ENCODE measurements around the gene HMCN1. TPM values are rescaled to one million over a fixed set of nuclear protein-coding genes. Genes with fewer than 3 reads are reported as not detected.

Gene HMCN1
- total RNA-seq, 1 experiment from 2014 or later, result 0.12 TPM

DNA sequence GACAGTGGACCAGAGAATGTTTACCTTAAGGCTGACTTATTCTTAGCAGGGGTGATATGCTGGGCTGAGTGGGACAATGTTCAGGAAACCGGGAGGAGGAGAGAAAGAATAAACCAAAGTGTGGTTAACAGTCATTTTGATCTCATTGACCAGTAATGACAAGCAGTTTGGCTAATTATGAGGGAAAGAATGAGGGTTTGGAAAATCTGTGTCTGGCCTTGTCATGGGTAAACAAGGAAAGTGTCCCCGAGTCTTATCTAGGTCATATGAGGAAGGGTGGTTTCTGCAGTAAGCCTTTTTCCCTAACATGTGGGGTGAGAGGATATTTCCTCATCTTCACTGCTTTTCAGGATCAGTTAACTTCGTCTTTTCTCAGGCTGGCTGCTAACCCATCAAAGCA lies 485.9 kb downstream of the HMCN1 start:
- Mint-ChIP-seq H3K4me1 (ENCODE audit: insufficient read depth, unreplicated experiment) (no peaks in the 10 kb centered on the region), H3K27ac (ENCODE audit: low read depth, unreplicated experiment) (no peak overlapping the region), H3K9me3 (ENCODE audit: unreplicated experiment) (no peaks in the 10 kb centered on the region), H3K4me3 (ENCODE audit: unreplicated experiment) (no peak overlapping the region), H3K36me3 (ENCODE audit: insufficient read depth, unreplicated experiment) (no peaks in the 10 kb centered on the region), H3K27me3 (ENCODE audit: insufficient read depth, unreplicated experiment) (no peaks in the 10 kb centered on the region)
- TF ChIP-seq, protein P1, sequence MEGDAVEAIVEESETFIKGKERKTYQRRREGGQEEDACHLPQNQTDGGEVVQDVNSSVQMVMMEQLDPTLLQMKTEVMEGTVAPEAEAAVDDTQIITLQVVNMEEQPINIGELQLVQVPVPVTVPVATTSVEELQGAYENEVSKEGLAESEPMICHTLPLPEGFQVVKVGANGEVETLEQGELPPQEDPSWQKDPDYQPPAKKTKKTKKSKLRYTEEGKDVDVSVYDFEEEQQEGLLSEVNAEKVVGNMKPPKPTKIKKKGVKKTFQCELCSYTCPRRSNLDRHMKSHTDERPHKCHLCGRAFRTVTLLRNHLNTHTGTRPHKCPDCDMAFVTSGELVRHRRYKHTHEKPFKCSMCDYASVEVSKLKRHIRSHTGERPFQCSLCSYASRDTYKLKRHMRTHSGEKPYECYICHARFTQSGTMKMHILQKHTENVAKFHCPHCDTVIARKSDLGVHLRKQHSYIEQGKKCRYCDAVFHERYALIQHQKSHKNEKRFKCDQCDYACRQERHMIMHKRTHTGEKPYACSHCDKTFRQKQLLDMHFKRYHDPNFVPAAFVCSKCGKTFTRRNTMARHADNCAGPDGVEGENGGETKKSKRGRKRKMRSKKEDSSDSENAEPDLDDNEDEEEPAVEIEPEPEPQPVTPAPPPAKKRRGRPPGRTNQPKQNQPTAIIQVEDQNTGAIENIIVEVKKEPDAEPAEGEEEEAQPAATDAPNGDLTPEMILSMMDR (IDR thresholded peaks at IDR 0.05; ENCODE audit: unreplicated experiment), result no peak
- POLR2A ChIA-PET, result interaction anchor here (0.7 kb wide), 1 partner anchor 15 kb away, joined by 3 read pairs; no protein-coding TSS in a partner anchor
- no peak for DNase-seq (ENCODE audit: unreplicated experiment)
- intact Hi-C loops (cut with micrococcal nuclease), result no loop called here
- BruUV-seq (replicated peaks), result no TSS peak
- CTCF ChIA-PET, result interaction anchor here (0.6 to 1.6 kb wide), 2 partner anchors 31 to 500 kb away, joined by 3 to 6 read pairs; no protein-coding TSS in a partner anchor

DNA sequence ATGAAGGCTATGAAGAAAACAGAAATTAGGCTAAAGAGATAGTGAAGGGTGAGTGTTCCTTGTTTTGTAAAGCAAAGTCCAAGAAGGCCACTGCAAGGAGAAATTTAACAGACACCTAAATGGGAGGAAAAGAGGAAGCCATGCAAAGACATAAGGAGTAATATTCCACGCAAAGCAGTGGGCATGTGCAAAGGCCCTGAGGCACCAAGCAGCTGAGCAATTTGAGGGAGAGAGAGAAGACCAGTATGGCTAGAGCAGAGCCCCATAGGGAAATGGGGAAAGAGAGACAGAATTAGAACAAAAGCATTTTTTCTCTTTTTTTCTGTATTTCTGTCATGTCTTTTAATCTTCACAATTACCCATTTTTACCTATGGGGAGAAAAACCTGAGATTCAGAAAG lies 486.7 kb downstream of the HMCN1 start:
- no peaks in the 10 kb centered on the region for H3K27me3 Mint-ChIP-seq (ENCODE audit: insufficient read depth, unreplicated experiment)
- BruUV-seq (replicated peaks), result no TSS peak
- CTCF ChIA-PET, result interaction anchor here (0.6 to 0.7 kb wide), 2 partner anchors 10 to 307 kb away, joined by 3 read pairs; no protein-coding TSS in a partner anchor
- TF ChIP-seq, protein P1 (IDR thresholded peaks at IDR 0.05; ENCODE audit: unreplicated experiment), result no peak
- no peak for DNase-seq (ENCODE audit: unreplicated experiment)
- no peaks in the 10 kb centered on the region for H3K9me3 Mint-ChIP-seq (ENCODE audit: unreplicated experiment)
- H3K4me3 Mint-ChIP-seq (ENCODE audit: unreplicated experiment), result no peak overlapping the region
- POLR2A ChIA-PET, result interaction anchor here (0.7 kb wide), 1 partner anchor 299 kb away, joined by 3 read pairs; no protein-coding TSS in a partner anchor
- H3K4me1 Mint-ChIP-seq (ENCODE audit: insufficient read depth, unreplicated experiment), result no peaks in the 10 kb centered on the region
- intact Hi-C loops (cut with micrococcal nuclease), result no loop called here
- H3K27ac Mint-ChIP-seq (ENCODE audit: low read depth, unreplicated experiment), result no peak overlapping the region
- H3K36me3 Mint-ChIP-seq (ENCODE audit: insufficient read depth, unreplicated experiment), result no peaks in the 10 kb centered on the region

DNA sequence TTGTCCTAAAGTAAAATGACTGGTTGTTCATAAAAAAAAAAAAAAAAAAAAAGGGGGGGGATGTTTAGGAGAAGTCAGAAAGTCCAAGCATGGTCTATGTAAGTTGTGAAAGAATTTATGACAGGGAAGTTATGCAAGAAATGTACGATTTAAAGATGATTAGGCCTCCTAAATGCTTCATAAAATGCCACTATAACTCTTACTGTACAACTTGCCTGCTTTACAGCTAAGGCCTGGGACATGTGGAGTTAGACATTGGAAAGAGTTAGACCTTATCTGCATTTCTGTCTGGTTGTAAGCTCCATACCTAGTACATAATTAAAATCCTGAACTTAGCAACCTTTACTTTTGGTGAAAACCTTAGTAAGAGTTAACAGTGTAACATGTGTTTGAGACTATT lies 490.9 kb downstream of the HMCN1 start:
- H3K36me3 Mint-ChIP-seq (ENCODE audit: insufficient read depth, unreplicated experiment), result no peaks in the 10 kb centered on the region

DNA sequence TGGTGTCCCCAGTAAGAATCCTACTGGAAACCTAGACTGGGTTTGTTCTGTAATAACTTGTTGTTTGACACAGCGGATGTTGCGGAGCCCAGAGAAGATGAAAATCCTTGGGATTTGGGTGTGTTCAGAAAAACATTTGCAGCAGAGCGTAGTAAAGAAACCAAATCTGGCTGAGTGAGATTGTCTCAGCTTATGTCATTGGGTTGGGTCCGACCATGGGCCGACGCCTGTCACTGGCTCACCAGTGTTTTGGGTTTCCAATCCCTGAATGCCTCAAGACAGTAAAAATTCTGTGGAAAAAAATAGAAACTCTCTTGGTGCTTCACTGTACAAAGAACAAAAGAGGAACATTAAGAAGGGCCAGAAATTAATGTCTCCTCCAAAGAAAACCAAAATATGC lies 494.6 kb downstream of the HMCN1 start:
- TF ChIP-seq, protein P1 (IDR thresholded peaks at IDR 0.05; ENCODE audit: unreplicated experiment), result no peak
- H3K4me3 Mint-ChIP-seq (ENCODE audit: unreplicated experiment), result no peak overlapping the region
- intact Hi-C loops (cut with micrococcal nuclease), result no loop called here
- no peak overlapping the region for H3K27ac Mint-ChIP-seq (ENCODE audit: low read depth, unreplicated experiment)
- ChIA-PET CTCF (interaction anchor here (0.6 to 2.6 kb wide), 5 partner anchors 14 to 508 kb away, joined by 3 to 8 read pairs (median 4); no protein-coding TSS in a partner anchor), POLR2A (no interaction called here)
- no peaks in the 10 kb centered on the region for H3K36me3 Mint-ChIP-seq (ENCODE audit: insufficient read depth, unreplicated experiment)
- H3K27me3 Mint-ChIP-seq (ENCODE audit: insufficient read depth, unreplicated experiment), result no peaks in the 10 kb centered on the region
- H3K9me3 Mint-ChIP-seq (ENCODE audit: unreplicated experiment), result no peaks in the 10 kb centered on the region
- no peaks in the 10 kb centered on the region for H3K4me1 Mint-ChIP-seq (ENCODE audit: insufficient read depth, unreplicated experiment)
- BruUV-seq (replicated peaks), result no TSS peak
- no peak for DNase-seq (ENCODE audit: unreplicated experiment)

More for the DNA sequence above, 490.9 kb downstream of the HMCN1 start:
- H3K4me3 Mint-ChIP-seq (ENCODE audit: unreplicated experiment), result no peak overlapping the region
- ChIA-PET CTCF (interaction anchor here (0.6 to 0.7 kb wide), 4 partner anchors 10 to 491 kb away, joined by 3 to 5 read pairs (median 4); partner anchors contain the start of gene HMCN1), POLR2A (no interaction called here)
- H3K27me3 Mint-ChIP-seq (ENCODE audit: insufficient read depth, unreplicated experiment), result no peaks in the 10 kb centered on the region
- TF ChIP-seq, protein P1 (IDR thresholded peaks at IDR 0.05; ENCODE audit: unreplicated experiment), result no peak
- intact Hi-C loops (cut with micrococcal nuclease), result no loop called here
- H3K27ac Mint-ChIP-seq (ENCODE audit: low read depth, unreplicated experiment), result no peak overlapping the region
- H3K4me1 Mint-ChIP-seq (ENCODE audit: insufficient read depth, unreplicated experiment), result no peaks in the 10 kb centered on the region
- BruUV-seq (replicated peaks), result no TSS peak
- DNase-seq (ENCODE audit: unreplicated experiment), result no peak
- H3K9me3 Mint-ChIP-seq (ENCODE audit: unreplicated experiment), result no peaks in the 10 kb centered on the region
